GM11168 (cell line): ENCODE data around the gene DOCK10.

Experiments used
- in situ Hi-C: fragments of 300-500 bp; cut with MboI; formaldehyde crosslinking; loops from one replicate; pipeline ENCODE4 v1.12.0; 2022; ENCODE audit warnings: low sequenced_read_pairs; ENCODE audit not compliant: unreplicated experiment

DOCK10 gene

DNA sequence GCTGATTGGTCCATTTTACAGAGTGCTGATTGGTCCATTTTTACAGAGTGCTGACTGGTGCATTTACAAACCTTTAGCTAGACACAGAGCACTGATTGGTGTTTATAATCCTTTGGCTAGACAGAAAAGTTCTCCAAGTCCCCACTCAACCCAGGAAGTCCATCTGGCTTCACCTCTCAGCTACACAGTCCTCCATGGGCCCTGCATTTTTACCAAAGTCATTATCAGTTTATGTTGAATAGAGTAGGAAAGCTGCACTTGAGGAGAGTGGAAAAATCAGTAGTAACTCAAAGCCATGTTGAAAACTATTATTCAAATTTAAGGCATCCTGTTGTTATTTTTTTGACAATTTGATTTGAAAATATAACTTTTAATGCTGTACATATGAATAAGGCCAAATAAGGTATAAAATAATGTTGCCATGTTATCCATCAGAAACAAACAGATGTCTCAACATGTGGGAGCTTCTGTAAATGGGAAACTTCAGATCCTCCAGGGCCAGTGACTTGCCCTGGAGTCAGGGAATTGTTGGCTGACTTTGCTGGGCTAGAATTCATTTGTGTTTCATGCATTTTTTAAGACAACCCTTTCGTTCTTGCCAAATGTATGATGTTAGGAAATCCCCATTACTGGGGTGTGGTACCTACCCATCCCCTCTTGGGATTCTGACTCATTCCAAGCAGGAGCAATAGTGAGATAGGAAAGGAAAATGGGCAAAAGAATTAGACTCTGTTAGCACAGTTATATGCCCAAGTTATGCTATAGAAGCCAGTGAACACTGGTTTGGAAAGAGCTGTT, 288.3 kb downstream of the DOCK10 start:
- in situ Hi-C loops: no loop called here

DNA sequence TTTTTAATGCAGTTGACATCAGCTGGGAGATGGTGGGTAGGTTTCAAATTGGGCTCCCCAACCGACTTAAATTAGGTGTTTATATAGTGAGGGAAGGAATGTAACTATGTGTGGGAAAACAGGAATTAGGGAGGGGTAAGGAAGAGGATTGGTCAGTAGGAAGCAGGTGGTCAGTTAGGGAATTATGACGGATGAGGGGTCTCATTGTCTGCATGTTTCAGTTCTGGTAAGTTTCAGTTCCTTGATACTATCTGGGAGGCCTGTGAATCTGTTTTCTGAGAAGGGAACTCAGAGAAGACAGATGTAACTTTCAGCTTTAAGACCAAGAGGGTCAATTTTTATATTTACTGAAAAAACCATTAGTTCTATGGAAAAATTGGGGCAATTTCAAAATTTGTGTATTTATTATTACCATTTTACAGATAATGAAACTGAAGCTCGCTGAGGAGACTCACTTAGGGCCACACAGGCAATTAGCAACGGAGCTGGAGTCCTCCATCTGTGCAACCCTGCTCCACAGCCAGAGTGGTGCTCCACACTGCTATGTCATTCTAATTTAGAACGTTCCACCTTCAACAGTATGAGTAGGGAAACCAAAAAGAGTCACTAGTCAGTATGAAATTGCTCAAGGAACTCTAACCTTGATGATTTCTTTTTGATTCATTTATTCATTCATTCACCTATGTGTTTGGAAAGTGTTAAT, 290.1 kb downstream of the DOCK10 start:
- in situ Hi-C loops: no loop called here

DNA sequence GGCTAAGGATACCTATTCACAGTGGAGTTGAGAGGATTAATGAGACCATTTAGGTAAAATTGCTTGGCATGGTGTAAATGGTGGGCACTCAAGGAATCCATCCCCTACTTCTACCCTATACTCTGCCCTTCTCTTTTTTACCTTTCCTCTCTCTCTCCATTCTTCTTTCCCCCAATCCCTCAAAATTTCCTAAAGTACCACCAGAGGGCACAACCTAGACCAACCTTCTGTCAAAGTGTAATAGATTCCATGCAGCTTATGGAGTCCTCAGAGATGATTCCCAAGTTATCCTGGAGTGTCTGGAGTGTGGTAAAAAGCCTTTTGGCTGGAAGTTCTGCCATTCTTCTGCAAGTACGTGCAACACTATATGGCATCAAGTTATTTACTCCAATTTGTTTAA, 293.1 kb downstream of the DOCK10 start:
- in situ Hi-C loops: no loop called here

DNA sequence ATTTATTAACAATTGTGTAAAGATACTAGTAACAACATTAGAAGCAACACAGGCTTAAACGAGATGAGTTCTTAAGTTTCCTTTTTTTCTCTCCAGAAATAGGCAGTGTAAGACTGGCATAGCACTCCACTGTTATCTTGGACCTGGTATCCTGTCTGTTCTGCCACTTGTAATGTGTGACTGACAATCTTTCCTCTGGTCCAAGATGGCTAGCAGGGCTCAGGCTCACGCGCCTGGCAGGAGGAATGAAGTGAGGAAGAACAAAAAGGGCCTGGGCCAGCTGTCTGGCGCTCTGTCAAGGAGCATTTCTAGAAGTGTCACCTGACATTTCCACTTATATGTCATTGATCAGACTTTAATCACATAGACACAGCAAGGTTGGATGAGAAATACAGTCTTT, 294.5 kb downstream of the DOCK10 start:
- in situ Hi-C loops: no loop called here

DNA sequence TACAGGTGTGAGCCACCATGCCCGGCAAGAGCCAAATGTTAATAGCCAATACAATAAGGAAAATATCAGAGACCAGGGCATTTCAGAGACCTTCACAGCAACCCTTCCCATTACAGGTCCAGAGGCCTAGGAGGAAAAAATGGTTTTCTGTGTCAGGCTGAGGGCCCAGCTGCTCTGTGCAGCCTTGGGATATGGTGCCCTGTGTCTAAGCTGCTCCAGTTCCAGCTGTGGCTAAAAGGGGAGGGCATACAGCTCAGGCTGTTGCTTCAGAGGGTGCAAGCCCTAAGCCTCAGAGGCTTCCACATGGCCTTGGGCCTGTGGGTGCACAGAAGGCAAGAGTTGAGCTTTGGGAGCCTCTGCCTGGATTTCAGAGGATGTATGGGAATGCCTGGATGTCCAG, 306.0 kb downstream of the DOCK10 start:
- in situ Hi-C loops: no loop called here

DNA sequence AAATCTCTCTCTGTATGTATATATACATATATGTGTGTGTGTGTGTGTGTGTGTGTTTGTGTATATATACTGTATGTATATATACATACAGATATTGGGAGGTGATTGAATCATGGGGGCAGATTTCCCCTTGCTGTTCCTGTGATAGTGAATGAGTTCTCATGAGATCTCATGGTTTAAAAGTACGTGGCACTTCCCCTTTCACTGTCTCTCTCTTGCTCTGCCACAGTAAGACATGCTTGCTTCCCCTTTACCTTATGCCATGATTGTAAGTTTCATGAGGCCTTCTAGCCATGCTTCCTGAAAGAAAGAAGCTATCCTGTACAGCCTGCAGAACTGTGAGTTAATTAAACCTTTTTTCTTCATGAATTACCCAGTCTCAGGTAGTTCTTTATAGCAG, 307.3 kb downstream of the DOCK10 start:
- in situ Hi-C loops: no loop called here

DNA sequence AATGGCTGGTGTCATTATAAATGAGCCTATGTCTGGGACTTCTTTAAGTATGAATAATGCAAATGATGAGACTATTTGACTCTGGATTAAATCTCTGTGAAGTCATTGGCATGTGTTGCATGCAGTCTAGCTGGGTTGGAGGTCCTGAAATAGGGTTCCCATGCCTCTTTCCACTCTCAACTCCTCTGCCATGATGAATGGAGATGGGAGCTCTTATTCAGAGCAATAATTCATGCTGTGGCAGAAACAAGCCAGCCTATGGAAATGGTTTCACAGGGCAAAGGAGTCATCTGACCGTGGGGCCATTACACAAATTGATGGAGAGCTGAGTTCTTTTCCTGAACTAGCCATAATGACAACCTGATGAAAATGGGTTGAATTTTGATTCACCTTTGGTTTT, 310.6 kb downstream of the DOCK10 start:
- in situ Hi-C loops: no loop called here

DNA sequence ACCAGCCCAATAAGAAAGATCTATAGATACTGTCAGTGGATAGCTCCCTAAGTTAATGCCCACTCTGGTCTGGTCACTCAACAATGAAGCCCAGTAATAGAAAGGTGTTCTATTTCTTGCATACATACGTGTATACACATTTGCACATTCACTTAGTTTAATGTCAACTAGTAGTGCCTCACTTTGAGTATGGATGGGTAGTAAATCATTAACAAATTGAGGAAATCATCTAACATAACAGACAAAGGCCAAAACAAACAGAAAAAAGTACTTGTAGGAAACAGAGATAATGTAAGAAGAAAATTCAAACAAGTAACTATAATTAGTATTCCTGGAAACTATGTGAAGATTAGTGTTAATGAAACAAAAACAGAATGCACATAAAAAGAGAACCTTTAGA, 312.8 kb downstream of the DOCK10 start:
- in situ Hi-C loops: no loop called here

DNA sequence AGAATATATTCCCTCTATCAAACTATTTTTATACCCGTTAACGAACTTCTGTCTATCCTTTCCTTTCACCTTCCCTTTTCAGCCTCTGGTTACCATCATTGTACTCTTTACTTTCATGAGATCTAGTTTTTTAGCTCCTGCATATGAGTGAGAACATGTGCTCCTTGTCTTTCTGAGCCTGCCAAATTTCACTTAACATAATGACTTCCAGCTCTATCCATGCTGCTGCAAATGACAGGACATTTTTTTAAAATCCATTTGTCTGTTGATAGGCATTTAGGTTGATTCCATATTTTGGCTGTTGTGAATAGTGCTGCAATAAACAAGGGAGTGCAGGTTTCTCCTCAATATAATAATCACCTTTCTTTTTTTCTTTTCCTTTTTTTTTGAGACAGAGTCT, 317.9 kb downstream of the DOCK10 start:
- in situ Hi-C loops: no loop called here

DNA sequence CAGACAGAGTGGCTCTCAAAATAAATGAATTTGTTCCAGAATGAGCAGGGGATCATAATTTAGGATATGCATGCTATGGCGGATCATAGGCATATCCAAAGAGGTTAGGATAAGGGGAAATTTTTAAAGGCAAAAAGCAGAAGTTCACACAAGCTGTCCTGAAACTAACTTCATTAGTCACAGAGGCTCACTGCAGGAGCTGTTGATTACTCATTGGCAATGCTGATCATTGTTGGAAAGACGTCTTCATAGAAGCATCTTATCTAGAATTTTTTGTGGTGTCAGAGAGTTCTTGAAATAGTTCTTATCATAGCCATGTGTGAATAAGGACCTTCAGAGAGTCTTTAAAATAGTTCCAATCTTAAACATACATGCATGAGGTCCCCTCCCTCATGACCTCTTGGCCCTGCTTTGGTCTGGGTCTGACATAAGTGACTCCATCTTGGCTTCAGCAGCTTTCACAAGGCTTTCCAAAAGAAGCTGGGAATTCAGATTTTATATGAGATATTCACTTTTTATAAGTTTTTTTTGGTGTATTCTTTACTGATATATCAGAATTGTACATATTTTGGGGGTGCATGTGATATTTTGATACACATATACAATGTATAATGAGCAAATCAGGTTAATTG, 318.6 kb downstream of the DOCK10 start:
- in situ Hi-C loops: no loop called here

DNA sequence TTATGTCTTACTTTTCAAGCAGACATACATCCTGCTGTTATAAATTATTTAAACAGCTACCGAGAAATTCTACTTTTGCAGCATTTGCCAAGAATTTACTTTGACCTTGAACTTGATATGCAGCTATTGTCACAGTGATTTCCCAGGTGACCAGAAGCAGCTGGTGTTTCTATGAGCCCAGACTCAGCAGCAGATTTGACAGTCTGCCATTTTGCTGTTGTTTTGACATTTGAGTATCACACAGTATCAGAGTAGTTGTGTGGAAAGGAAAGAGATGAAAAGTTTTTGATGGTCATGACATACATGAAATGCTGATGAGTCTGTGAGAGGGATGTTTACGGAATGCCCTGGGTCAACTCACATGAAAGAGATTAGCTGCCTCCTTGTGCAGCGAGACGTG, 319.5 kb downstream of the DOCK10 start:
- in situ Hi-C loops: no loop called here

DNA sequence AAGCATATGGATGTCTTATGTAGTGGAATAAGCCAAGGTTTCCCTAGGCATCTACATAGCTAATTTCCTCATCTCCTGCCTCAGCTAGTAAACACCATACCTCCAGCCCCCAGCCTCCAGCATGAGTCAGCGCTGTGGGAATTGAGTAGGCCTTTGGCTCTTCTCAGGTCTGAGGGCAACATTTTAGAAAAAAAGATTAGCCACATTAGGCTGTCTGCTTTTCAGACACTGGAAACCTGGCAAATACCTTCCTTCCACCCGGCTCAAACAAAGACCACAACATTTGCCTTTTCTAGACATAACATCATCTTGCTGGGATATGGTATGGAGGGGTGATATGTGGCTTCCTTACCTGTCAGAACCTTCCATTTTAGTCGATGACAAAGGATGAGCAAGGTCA, 320.0 kb downstream of the DOCK10 start:
- in situ Hi-C loops: no loop called here

DNA sequence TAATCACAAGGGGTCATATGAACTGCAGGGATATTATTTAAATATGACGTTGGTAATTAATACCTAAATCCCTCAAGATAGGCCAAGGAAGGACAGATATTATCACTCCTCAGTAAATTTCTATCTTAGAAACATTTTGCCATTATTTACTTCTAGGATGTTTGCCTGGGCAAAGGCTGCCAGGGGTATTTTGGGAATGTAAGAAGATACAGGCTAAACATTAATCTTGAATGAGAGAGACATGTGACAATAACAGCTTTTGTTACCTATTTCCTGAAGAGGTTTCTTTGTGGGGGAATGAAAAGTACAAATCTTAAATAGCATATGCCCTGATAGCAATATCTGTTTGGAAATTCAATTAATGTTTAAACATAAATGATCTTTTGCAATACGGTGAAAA, 325.3 kb downstream of the DOCK10 start:
- in situ Hi-C loops: no loop called here

DNA sequence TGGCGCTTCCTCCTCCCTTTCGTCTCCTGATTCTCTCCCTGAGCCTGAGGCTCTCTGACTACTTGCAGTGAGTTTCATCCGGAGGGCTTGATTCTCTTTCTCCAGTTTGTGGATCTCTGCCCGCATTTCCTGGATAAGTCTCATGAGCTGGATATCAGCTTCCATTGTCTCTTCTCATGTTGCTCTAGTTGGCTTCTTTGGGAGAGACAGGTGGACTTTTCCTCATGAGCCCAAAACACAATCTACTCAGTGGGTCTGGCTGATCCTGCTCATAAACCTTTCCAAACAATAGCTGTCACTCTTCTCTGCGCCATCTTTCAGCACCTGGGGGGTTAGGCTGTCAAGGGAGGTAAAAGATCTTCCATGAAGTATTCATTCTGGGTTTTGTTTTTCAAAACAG, 326.1 kb downstream of the DOCK10 start, which contains the start of gene CCDC195:
Gene CCDC195, minus strand, starts transcription at position 165 of the 400 bp plus-strand sequence. Its CDS starts 0 bp downstream, at position 165.
- in situ Hi-C loops: no loop called here
